Memory B cell (primary cell): Measurements from ENCODE around the gene HPS6.
A peak's percentile ranks its signal among the peaks of the same experiment; 100 is the strongest.

Experiments used
- ATAC-seq: fragments of 150-1000 bp; cut with Tn5 transposase; 2 replicates; pipeline ENCODE4 v1.10.0; 2021; ENCODE audit warnings: low read depth, mild to moderate bottlenecking, moderate library complexity
- DNase-seq, 2 donors: peaks; one replicate each; pipeline ENCODE4 v3.0.0; 2022; ENCODE audit warnings: low spot score in 2 of 2
- H3K27ac Mint-ChIP-seq: one replicate; pipeline ENCODE4 v1.8.0; 2022; ENCODE audit warnings: mild to moderate bottlenecking, moderate library complexity, mixed read lengths
- H3K27me3 Mint-ChIP-seq: one replicate; pipeline ENCODE4 v1.8.0; 2022; ENCODE audit warnings: mixed read lengths
- H3K36me3 Mint-ChIP-seq: one replicate; pipeline ENCODE4 v1.8.0; 2022; ENCODE audit warnings: mild to moderate bottlenecking, mixed read lengths
- H3K4me1 Mint-ChIP-seq: one replicate; pipeline ENCODE4 v1.8.0; 2022; ENCODE audit warnings: mixed read lengths
- H3K4me3 Mint-ChIP-seq: one replicate; pipeline ENCODE4 v1.8.0; 2022; ENCODE audit warnings: mild to moderate bottlenecking, moderate library complexity, mixed read lengths
- H3K9me3 Mint-ChIP-seq: one replicate; pipeline ENCODE4 v1.8.0; 2022; ENCODE audit warnings: mixed read lengths

HPS6 gene

DNA sequence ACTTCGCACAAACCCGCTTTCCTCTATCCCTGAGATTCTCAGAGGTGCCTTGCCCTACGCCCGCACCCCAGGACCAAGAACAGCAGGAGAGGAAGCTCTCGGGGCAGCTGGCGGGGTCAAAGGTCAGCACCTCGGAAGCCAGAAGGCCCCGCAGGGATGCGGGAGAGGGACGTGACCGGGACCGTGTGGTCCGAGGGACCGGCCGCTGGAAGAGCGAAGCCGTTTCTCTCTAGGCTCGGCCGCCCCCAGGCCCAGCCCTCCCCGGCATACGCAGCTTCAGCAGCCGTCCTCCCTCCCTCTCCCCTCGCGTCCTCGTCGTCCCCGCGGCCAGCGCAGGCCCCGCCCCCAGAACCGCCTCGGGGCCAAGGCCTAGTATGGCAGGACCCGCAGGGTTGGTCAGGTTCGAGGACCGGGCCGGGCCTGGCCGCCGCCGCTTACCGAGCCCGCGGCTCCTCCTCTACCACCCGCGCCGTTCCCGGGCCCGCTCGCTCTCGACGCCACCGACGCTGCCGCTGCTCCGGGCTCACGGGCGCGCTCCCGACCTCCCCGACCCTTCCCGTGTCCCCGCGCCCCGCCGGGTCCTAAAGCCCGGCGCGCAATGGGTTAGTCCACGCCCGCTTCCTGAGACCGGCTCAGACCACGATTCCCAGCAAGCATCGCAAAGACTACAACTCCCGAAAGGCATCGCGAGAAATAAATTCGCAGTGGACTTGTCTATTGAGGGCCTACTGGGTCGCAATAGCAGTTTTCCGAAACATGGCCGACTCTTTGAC lies 9.3 kb upstream of the HPS6 start, which contains the start of gene ARMH3:
TSS of gene ARMH3 (minus strand) at position 527 of the 773 bp plus-strand sequence. CDS start 16,059 bp downstream, outside the sequence.
- Mint-ChIP-seq H3K36me3 (peaks cover 2% of the 10 kb centered on the region), H3K4me3 (peak within 1 kb of the TSS; percentile 99), H3K9me3 (no peaks in the 10 kb centered on the region), H3K4me1 (peaks cover 22% of the 10 kb centered on the region), H3K27ac (peak within 1 kb of the TSS; percentile 97), H3K27me3 (no peaks in the 10 kb centered on the region)
- DNase-seq (peak; percentile 82 to 83), ATAC-seq (peak; percentile 97)

DNA sequence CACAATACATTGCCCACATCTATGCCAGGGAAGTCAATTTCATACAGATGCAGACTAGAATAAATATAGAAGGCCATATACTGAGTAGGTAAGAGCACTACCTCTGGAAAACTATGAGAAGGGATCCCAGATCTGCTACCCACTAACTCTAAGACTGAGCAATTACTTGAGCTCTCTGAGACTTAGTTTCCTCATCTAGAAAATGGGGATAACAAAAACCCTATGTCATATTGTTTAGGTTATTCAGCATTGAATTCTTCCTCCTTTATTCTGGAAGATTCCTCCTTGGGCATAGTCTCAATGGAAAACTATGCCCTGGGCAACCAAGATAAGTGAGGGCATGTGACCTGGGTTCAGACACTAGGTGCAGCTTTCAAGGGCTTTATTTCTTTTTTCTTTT lies 5.2 kb upstream of the HPS6 start:
- Mint-ChIP-seq H3K27me3 (no peaks in the 10 kb centered on the region), H3K36me3 (peaks cover 2% of the 10 kb centered on the region), H3K9me3 (no peaks in the 10 kb centered on the region), H3K4me3 (no peak overlapping the region), H3K27ac (no peak overlapping the region), H3K4me1 (peaks cover 14% of the 10 kb centered on the region)
- ATAC-seq (no peak), DNase-seq (no peak)

DNA sequence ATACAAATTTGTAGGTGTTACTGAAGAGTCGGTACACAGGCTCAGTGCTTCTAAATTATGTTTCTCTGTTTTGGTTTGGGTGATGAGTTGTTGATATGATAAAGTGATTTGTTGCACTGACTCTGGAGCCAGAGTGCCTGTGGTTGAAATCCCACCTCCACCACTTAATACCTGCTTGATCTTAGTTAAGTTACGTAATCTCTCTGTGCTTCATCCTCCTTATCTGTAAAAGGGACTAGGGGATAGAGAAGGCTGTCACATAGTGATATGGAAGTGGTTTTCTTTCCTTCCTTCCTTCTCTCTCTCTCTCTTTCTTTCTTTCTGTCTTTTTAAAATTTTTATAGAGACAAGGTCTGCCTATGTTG lies 664 bp upstream of the HPS6 start:
- Mint-ChIP-seq H3K4me3 (peak overlapping the region; percentile 83), H3K27me3 (no peaks in the 10 kb centered on the region), H3K4me1 (peaks cover 21% of the 10 kb centered on the region), H3K27ac (peak overlapping the region; percentile 28), H3K36me3 (peaks cover under 1% of the 10 kb centered on the region), H3K9me3 (no peaks in the 10 kb centered on the region)
- no peak for DNase-seq
- ATAC-seq: no peak

DNA sequence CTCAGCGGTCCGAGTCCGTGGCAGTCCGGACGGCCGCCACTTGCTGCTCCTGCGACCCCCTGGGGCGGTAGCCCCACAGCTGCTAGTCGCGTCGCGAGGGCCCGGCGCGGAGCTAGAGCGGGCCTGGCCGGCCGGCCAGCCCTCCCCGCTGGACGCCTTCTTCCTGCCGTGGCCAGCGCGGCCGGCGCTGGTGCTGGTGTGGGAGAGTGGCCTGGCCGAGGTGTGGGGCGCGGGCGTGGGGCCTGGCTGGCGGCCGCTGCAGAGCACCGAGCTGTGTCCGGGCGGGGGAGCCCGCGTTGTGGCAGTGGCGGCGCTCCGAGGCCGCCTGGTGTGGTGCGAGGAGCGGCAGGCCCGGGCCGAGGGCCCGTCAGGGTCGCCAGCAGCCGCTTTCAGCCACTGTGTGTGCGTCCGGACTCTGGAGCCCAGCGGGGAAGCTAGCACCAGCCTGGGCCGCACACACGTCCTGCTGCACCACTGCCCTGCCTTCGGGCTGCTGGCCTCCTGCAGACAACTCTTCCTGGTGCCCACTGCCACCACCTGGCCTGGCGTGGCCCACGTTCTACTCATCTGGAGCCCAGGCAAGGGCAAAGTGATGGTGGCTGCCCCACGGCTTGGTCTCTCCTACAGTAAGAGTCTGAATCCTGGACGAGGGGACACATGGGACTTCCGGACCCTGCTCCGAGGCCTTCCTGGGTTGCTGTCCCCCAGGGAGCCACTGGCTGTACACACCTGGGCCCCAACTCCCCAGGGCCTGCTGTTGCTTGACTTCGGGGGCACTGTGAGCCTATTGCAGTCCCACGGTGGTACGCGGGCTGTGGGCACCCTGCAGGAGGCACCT lies 631 bp downstream of the HPS6 start:
- DNase-seq (peak in 1 of 2 donors; percentile 34), ATAC-seq (peak; percentile 26)
- H3K9me3 Mint-ChIP-seq: no peaks in the 10 kb centered on the region
- H3K27ac Mint-ChIP-seq: peak overlapping the region; percentile 37
- H3K36me3 Mint-ChIP-seq: peaks cover 2% of the 10 kb centered on the region
- H3K27me3 Mint-ChIP-seq: no peaks in the 10 kb centered on the region
- H3K4me1 Mint-ChIP-seq: peaks cover 21% of the 10 kb centered on the region
- H3K4me3 Mint-ChIP-seq: peak overlapping the region; percentile 97

DNA sequence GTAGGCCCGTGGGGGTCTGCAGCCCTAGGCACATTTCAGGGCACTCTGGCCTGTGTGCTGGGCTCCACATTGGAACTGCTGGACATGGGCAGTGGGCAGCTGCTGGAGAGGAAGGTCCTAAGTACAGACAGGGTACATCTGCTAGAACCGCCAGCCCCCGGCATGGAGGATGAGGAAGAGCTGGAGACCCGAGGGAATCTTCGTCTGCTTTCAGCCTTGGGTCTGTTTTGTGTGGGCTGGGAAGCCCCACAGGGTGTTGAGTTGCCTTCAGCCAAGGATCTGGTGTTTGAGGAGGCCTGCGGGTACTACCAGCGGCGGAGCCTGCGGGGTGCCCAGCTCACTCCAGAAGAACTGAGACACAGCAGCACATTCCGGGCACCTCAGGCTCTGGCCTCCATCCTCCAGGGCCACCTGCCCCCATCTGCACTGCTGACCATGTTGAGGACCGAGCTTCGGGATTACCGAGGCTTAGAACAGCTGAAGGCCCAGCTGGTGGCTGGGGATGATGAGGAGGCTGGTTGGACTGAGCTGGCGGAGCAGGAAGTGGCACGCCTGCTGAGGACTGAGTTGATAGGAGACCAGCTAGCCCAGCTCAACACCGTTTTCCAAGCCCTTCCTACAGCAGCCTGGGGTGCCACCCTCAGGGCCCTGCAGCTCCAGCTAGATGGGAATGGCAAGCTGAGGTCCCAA lies 1.4 kb downstream of the HPS6 start:
- ATAC-seq: no peak
- no peak for DNase-seq
- Mint-ChIP-seq H3K27me3 (no peaks in the 10 kb centered on the region), H3K9me3 (no peaks in the 10 kb centered on the region), H3K4me3 (peak overlapping the region; percentile 97), H3K4me1 (peaks cover 21% of the 10 kb centered on the region), H3K27ac (peak overlapping the region; percentile 37), H3K36me3 (peaks cover 2% of the 10 kb centered on the region)

DNA sequence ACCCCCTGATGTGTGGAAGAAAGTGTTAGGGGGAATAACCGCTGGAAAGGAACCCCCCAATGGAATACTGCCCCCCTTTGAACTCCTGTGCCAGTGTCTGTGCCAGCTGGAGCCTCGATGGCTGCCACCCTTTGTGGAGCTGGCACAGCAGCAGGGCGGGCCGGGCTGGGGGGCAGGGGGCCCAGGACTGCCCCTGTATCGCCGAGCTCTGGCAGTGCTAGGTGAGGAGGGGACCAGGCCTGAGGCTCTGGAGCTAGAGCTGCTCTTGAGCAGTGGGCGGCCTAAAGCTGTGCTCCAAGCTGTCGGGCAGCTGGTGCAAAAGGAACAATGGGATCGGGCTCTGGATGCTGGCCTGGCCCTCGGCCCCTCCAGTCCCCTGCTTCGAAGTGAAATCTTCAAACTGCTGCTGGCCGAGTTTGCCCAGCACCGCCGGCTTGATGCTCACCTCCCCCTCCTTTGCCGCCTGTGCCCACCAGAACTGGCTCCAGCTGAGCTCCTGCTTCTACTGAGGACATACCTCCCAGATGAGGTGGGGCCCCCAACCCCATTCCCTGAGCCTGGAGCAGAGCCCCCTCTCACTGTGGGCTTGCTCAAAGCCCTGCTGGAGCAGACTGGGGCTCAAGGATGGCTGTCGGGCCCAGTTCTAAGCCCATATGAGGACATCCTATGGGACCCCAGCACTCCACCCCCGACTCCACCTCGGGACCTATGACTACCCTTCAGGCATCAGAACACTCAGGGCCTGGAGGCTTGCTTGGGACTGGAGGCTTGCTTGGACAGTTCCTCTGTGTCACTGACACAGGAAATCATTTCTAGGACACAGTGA lies 2.2 kb downstream of the HPS6 start:
- H3K4me3 Mint-ChIP-seq: no peak overlapping the region
- peaks cover 2% of the 10 kb centered on the region for H3K36me3 Mint-ChIP-seq
- H3K27ac Mint-ChIP-seq: no peak overlapping the region
- no peaks in the 10 kb centered on the region for H3K9me3 Mint-ChIP-seq
- peaks cover 21% of the 10 kb centered on the region for H3K4me1 Mint-ChIP-seq
- ATAC-seq (no peak), DNase-seq (no peak)
- H3K27me3 Mint-ChIP-seq: no peaks in the 10 kb centered on the region

DNA sequence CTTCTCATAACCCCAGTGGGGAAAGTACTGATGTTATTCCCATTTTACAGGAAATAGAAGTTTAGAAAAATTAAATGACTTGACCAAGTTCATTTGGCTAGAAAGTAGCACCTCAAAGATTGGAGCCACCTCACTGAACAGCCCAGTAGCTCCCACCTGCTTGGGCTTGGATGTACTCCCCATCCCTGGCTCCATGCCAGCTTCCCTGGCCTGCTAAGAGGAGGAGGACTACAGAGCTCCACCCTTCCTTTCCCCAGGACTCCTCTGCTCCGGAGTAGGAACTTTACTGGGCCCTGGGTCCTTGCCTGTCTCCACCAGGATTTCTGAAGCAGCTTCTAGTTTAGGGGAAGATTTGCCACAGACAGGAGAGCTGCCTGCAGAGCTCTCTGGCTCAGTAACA lies 3.1 kb downstream of the HPS6 start:
- no peak overlapping the region for H3K4me3 Mint-ChIP-seq
- no peaks in the 10 kb centered on the region for H3K9me3 Mint-ChIP-seq
- no peak for ATAC-seq
- no peaks in the 10 kb centered on the region for H3K27me3 Mint-ChIP-seq
- H3K36me3 Mint-ChIP-seq: peaks cover 2% of the 10 kb centered on the region
- no peak for DNase-seq
- no peak overlapping the region for H3K27ac Mint-ChIP-seq
- peaks cover 24% of the 10 kb centered on the region for H3K4me1 Mint-ChIP-seq

DNA sequence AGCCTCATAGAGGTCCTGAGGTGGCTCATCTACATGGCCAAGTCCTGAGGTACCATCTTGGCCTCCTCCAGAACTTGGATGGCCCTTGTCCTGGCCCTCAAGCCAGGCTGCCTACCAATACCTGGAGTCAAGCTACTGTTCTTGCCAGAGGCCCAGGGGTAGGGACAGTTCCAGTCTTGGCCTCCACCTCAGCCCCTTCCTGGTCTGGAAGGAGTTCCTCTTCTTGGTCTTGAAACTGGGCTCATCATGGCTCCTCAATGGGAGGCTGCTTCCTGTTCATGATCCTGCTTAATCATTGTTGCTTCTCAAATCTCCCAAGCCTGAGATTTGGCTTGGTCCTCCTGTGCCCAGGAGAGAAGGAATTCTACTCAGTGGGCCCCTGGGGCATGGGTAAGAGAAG lies 3.9 kb downstream of the HPS6 start:
- Mint-ChIP-seq H3K4me3 (no peak overlapping the region), H3K9me3 (no peaks in the 10 kb centered on the region)

DNA sequence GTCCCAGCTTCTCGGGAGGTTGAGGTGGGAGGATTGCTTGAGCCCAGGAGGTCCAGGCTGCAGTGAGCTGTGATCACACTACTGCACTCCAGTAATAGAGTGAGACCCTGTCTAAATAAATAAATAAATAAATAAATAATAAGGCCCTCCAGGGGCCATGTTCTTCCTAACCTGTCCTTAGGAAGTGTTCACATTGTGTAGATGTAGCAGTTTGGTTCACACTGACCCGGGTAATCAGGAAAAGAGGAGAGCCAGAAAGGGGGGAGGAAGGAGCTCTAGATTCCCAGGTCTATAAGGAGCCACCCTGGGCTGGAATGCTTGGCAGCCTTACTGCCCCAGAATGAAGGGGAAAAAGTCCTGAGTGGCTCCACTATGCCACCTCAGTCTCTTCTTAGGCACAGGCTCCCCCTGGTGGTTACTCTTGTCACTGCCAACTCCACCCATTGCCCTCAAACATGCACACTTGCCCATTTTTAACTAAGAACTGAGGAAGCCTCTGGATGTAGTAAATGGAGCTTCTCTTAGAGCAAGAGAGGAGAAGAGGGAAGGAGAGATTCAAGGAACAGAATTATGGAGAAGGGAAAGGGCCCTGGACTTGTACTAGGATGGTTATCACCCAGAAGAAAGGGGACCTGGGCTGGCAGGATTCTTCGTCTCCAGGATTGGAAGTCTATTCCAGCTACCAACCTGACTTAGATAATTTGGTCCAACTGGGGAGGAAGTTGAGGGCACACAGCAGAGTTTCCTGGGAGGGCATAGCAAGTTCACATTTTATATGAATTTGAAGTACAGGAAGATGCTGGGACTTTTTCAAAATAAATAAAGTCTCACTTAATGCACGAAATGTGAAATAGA lies 7.8 kb downstream of the HPS6 start:
- Mint-ChIP-seq H3K27ac (no peak overlapping the region), H3K4me3 (no peak overlapping the region), H3K36me3 (peaks cover 2% of the 10 kb centered on the region), H3K9me3 (no peaks in the 10 kb centered on the region), H3K4me1 (peaks cover 6% of the 10 kb centered on the region), H3K27me3 (no peaks in the 10 kb centered on the region)
- peak; percentile 82 to 86 for DNase-seq
- peak; percentile 98 for ATAC-seq

More for the DNA sequence above, 3.9 kb downstream of the HPS6 start:
- H3K4me1 Mint-ChIP-seq: peaks cover 22% of the 10 kb centered on the region
- no peak for DNase-seq
- ATAC-seq: no peak
- peak overlapping the region; percentile 69 for H3K27ac Mint-ChIP-seq
- H3K27me3 Mint-ChIP-seq: no peaks in the 10 kb centered on the region
- peaks cover 2% of the 10 kb centered on the region for H3K36me3 Mint-ChIP-seq

DNA sequence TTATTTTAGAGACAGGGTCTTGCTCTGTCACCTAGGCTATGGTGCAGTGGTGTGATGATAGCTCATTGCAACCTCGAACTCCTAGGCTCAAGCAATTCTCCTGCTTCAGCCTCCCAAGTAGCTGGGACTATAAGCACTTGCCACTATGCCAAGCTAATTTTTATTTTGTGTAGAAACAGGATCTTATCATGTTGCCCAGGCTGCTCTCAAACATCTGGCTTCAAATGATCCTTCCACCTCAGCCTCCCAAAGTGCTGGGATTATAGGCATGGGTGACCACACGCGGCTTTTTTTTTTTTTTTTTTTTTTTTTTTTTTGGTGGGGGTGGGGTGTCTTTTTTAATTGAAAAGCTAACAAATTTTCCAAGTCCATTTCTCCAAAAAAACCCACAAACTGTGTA lies 18.4 kb downstream of the HPS6 start:
- H3K4me1 Mint-ChIP-seq: no peaks in the 10 kb centered on the region
- H3K4me3 Mint-ChIP-seq: no peak overlapping the region
- H3K27me3 Mint-ChIP-seq: no peaks in the 10 kb centered on the region

DNA sequence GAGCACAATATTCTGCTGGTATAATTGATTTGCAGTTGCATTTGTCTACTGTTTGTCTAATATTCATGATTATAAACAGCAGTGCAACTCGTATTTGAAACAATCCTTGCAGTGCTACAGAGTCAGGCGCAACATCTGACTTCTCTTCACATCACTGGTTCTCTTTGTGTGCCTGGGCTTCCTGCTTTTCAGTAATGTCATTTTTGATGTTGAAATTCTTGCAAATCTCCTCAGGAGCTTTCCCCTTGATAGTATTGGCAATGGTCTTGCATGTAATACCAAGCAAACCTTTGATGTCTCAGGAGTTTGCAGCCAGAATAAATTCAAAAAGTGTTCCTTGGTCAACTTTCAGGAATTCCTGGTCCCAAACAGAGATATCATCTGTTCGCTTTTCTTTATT lies 20.2 kb downstream of the HPS6 start:
- Mint-ChIP-seq H3K4me3 (no peak overlapping the region), H3K9me3 (no peaks in the 10 kb centered on the region), H3K4me1 (no peaks in the 10 kb centered on the region), H3K36me3 (no peaks in the 10 kb centered on the region), H3K27me3 (no peaks in the 10 kb centered on the region), H3K27ac (no peak overlapping the region)
- ATAC-seq (no peak), DNase-seq (no peak)

More for the DNA sequence above, 18.4 kb downstream of the HPS6 start:
- ATAC-seq (no peak), DNase-seq (no peak)
- Mint-ChIP-seq H3K27ac (no peak overlapping the region), H3K36me3 (no peaks in the 10 kb centered on the region), H3K9me3 (no peaks in the 10 kb centered on the region)

DNA sequence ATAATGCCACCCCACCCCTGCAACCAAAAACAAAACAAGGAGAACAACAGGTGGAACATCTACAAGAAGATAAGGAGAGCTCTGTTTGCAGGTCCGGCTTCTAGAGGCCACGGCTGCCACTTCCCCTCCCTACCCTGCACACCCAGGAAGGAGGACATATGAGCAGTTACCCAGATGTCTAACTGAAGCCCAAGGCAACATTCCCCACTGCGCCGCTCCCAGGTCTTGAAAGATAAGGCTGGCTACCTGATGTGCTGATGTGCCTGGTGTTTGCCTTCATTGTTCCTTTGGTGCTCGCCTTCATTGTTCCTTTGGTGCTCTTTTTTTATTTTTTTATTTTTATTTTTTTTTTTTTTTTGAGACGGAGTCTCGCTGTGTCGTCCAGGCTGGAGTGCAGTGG lies 21.0 kb downstream of the HPS6 start:
- ATAC-seq: no peak
- no peaks in the 10 kb centered on the region for H3K9me3 Mint-ChIP-seq
- H3K27ac Mint-ChIP-seq: no peak overlapping the region

DNA sequence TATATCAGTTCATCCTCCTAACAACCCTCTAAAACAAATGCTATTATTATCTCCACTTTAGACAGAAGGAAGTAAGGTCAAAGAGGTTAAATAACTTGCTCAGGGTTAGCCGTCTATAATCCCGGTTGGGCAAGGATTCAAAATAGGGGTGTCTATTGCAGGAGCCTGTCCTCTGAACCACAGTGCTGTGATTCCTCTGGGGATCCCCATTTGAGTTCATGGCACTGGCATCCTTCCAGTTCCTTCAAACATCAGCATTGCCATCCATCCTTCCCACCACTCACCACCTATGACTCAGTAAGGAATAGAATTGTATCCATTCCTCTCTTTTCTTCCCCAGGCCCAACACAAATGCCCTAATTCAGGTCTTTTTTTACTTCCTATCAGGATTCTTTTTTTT lies 25.6 kb downstream of the HPS6 start:
- Mint-ChIP-seq H3K4me3 (no peak overlapping the region), H3K27ac (no peak overlapping the region), H3K9me3 (no peaks in the 10 kb centered on the region), H3K4me1 (no peaks in the 10 kb centered on the region), H3K36me3 (peaks cover 2% of the 10 kb centered on the region), H3K27me3 (no peaks in the 10 kb centered on the region)
- ATAC-seq (no peak), DNase-seq (no peak)

More for the DNA sequence above, 21.0 kb downstream of the HPS6 start:
- Mint-ChIP-seq H3K27me3 (no peaks in the 10 kb centered on the region), H3K36me3 (no peaks in the 10 kb centered on the region), H3K4me1 (no peaks in the 10 kb centered on the region), H3K4me3 (no peak overlapping the region)
- no peak for DNase-seq
